Calu3 (cell line): ENCODE data around the gene NPC1. TPM values are rescaled to one million over a fixed set of nuclear protein-coding genes. Genes with fewer than 3 reads are reported as not detected.

Experiments
- BruUV-seq: library from RNA; stranded (reverse); fragments of 400-500 nt; replicated peaks from 2 replicates; lab custom pipeline; 2021; lab: Mats Ljungman, UMichigan
- CTCF ChIA-PET: fragments of 300-600 bp; sonication (Branson Sonifier 250); formaldehyde crosslinking; loops from one replicate; lab custom pipeline; 2022; ENCODE audit warnings: antibody characterized with exemption; lab: Charles Lee
- DNase-seq: peaks from one replicate; pipeline ENCODE4 v3.0.0; 2022
- H3K27ac Mint-ChIP-seq: one replicate; pipeline ENCODE4 v1.8.0; 2022; ENCODE audit warnings: mixed read lengths; ENCODE audit not compliant: unreplicated experiment
- H3K27me3 Mint-ChIP-seq: one replicate; pipeline ENCODE4 v1.8.0; 2022; ENCODE audit warnings: mixed read lengths; ENCODE audit not compliant: unreplicated experiment
- H3K36me3 Mint-ChIP-seq: one replicate; pipeline ENCODE4 v1.8.0; 2022; ENCODE audit warnings: mild to moderate bottlenecking, moderate library complexity, mixed read lengths; ENCODE audit not compliant: insufficient read depth, unreplicated experiment
- H3K4me1 Mint-ChIP-seq: one replicate; pipeline ENCODE4 v1.8.0; 2022; ENCODE audit warnings: mild to moderate bottlenecking, low read depth, mixed read lengths; ENCODE audit not compliant: unreplicated experiment
- H3K4me3 Mint-ChIP-seq: one replicate; pipeline ENCODE4 v1.8.0; 2022; ENCODE audit warnings: mild to moderate bottlenecking, low read depth, moderate library complexity, mixed read lengths; ENCODE audit not compliant: unreplicated experiment
- H3K9me3 Mint-ChIP-seq: one replicate; pipeline ENCODE4 v1.8.0; 2022; ENCODE audit warnings: low read depth, mixed read lengths; ENCODE audit not compliant: unreplicated experiment
- intact Hi-C: fragments of 100-400 bp; cut with micrococcal nuclease; formaldehyde crosslinking; loops from one replicate; pipeline ENCODE4 v1.10.0; 2022; ENCODE audit not compliant: unreplicated experiment
- total RNA-seq: library from RNA; stranded (reverse); gene quantifications from 2 replicates; pipeline ENCODE4 v1.2.3, GENCODE V29; 2022
- TF ChIP-seq, protein P1 (sequence below): fragments of 200-600 bp; IDR thresholded peaks from one replicate; pipeline ENCODE4 v1.8.0; 2022; ENCODE audit warnings: antibody characterized with exemption; ENCODE audit not compliant: unreplicated experiment

The NPC1 gene
- total RNA-seq, 1 experiment from 2014 or later, result 84.7 TPM

DNA sequence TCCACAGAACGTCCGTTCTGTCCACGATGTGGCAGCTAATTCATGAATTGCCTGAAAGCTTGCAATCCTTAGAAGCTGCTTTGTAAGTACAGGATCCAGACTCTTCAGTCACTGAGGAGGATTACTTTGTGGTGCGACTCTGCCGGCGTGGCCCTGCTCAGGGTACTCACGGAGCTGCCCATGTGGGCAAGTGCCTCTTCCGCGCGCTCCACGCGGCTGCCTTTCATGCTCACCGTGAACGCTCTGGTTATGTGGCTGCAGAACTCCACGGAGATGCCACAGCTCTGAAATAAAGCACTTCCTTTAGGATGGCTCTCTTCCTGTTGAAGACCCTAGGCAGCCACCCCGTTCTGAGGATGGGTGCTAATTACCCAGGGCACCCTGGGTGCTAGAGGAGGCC is 52.0 kb downstream of the NPC1 start:
- Mint-ChIP-seq H3K9me3 (no peaks in the 10 kb centered on the region), H3K27ac (no peak overlapping the region), H3K36me3 (peaks cover 80% of the 10 kb centered on the region), H3K4me1 (peaks cover 17% of the 10 kb centered on the region), H3K27me3 (no peaks in the 10 kb centered on the region), H3K4me3 (no peak overlapping the region)
- TF ChIP-seq, protein P1, sequence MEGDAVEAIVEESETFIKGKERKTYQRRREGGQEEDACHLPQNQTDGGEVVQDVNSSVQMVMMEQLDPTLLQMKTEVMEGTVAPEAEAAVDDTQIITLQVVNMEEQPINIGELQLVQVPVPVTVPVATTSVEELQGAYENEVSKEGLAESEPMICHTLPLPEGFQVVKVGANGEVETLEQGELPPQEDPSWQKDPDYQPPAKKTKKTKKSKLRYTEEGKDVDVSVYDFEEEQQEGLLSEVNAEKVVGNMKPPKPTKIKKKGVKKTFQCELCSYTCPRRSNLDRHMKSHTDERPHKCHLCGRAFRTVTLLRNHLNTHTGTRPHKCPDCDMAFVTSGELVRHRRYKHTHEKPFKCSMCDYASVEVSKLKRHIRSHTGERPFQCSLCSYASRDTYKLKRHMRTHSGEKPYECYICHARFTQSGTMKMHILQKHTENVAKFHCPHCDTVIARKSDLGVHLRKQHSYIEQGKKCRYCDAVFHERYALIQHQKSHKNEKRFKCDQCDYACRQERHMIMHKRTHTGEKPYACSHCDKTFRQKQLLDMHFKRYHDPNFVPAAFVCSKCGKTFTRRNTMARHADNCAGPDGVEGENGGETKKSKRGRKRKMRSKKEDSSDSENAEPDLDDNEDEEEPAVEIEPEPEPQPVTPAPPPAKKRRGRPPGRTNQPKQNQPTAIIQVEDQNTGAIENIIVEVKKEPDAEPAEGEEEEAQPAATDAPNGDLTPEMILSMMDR, result no peak
- intact Hi-C loops, result no loop called here
- CTCF ChIA-PET, result no interaction called here
- no TSS peak for BruUV-seq
- DNase-seq, result no peak

DNA sequence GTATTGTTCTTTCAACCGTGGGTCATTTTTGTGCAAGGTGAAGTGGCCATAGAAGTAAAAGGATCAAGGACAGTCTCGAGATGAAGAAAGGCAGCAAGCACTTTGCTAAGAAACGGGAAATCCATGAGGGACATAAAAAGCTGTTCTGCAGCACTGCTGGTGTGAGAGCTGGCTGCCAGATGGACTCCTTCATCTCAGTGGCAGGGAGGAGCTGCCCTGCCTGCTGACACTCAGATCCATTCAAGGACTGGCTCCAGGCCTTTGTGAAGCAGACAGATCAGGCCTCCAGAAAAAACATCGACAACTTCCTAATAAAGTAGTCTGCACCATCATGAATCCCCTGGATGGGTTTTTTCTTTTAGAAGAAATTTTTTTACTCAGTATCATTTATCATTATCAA is 53.5 kb downstream of the NPC1 start:
- Mint-ChIP-seq H3K4me1 (peaks cover 21% of the 10 kb centered on the region), H3K27ac (no peak overlapping the region), H3K36me3 (peaks cover 81% of the 10 kb centered on the region), H3K27me3 (no peaks in the 10 kb centered on the region), H3K4me3 (no peak overlapping the region), H3K9me3 (no peaks in the 10 kb centered on the region)
- intact Hi-C loops, result no loop called here
- CTCF ChIA-PET, result no interaction called here
- no peak for DNase-seq
- no TSS peak for BruUV-seq
- TF ChIP-seq, protein P1, result no peak

DNA sequence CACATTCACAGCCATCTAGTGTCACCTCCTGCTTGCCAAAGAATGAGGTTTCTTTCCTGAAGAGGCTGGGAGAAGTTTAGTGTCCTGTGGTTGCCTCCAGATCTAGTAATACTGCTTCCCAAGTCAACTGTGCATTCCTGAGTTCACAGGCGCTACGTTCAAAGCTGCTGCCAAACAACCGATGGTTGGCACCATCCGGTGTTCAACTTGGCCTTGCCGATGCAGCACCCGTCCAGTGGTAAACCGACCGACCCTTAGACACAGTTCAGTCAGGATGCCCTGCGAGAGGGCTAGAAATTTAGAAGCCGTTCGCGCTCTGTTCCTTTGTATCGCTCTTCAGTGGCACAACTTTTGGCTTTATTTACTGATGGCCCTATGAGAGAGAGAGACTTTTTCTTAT is 54.4 kb downstream of the NPC1 start:
- TF ChIP-seq, protein P1, result no peak
- H3K27me3 Mint-ChIP-seq, result no peaks in the 10 kb centered on the region
- no peaks in the 10 kb centered on the region for H3K9me3 Mint-ChIP-seq
- DNase-seq, result no peak
- no peak overlapping the region for H3K27ac Mint-ChIP-seq
- H3K36me3 Mint-ChIP-seq, result peaks cover 82% of the 10 kb centered on the region
- no TSS peak for BruUV-seq
- CTCF ChIA-PET, result no interaction called here
- intact Hi-C loops, result no loop called here
- H3K4me3 Mint-ChIP-seq, result no peak overlapping the region
- peaks cover 21% of the 10 kb centered on the region for H3K4me1 Mint-ChIP-seq

DNA sequence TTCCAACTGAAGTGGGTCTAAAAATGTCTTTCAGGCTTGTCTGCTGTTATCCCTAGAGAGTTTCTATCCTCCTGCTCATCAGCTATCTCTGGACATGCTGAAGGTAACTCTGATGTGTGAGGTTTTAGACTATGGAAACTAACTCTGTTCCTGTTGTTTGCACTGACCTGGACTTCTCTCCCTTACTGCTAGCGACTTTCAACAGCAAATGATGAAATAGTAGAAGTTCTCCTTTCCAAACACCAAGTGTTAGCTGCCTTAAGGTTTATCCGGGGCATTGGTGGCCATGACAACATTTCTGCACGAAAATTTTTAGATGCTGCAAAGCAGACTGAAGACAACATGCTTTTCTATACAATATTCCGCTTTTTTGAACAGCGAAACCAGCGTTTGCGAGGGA is 56.1 kb downstream of the NPC1 start:
- CTCF ChIA-PET, result interaction anchor here (0.6 to 1.0 kb wide), 2 partner anchors 12 to 679 kb away, joined by 3 read pairs; no protein-coding TSS in a partner anchor
- DNase-seq, result no peak
- Mint-ChIP-seq H3K27ac (peak overlapping the region; percentile 73), H3K9me3 (no peaks in the 10 kb centered on the region), H3K4me3 (no peak overlapping the region), H3K4me1 (peaks cover 21% of the 10 kb centered on the region), H3K27me3 (no peaks in the 10 kb centered on the region), H3K36me3 (peaks cover 82% of the 10 kb centered on the region)
- intact Hi-C loops, result no loop called here
- TF ChIP-seq, protein P1, result no peak
- BruUV-seq, result no TSS peak
